CD1c-positive myeloid dendritic cell (primary cell): Measurements from ENCODE around the gene OSCP1.

Experiments used
- DNase-seq: peaks from one replicate; pipeline ENCODE4 v3.0.0-alpha.2; 2016; ENCODE audit errors: extremely low spot score

Gene OSCP1

GRCh38 chr1:36446746-36447145 lies 3.5 kb downstream of the OSCP1 start:
- DNase-seq, result peak; percentile 37

GRCh38 chr1:36446271-36446670 lies 4.0 kb downstream of the OSCP1 start:
- peak; percentile 38 for DNase-seq

- DNase-seq, result no peak
Measured at GRCh38 chr1:36443297-36443696, 7.0 kb downstream of the OSCP1 start.

- no peak for DNase-seq
Measured at GRCh38 chr1:36442337-36442736, 7.9 kb downstream of the OSCP1 start.

GRCh38 chr1:36440646-36441045 lies 9.6 kb downstream of the OSCP1 start:
- no peak for DNase-seq

GRCh38 chr1:36440044-36440443 lies 10.2 kb downstream of the OSCP1 start:
- DNase-seq, result no peak

GRCh38 chr1:36438715-36439114 lies 11.5 kb downstream of the OSCP1 start:
- no peak for DNase-seq

GRCh38 chr1:36436821-36437220 lies 13.4 kb downstream of the OSCP1 start:
- DNase-seq, result no peak

- no peak for DNase-seq
Measured at GRCh38 chr1:36433102-36433501, 17.1 kb downstream of the OSCP1 start.

- DNase-seq, result no peak
Measured at GRCh38 chr1:36432616-36433015, 17.6 kb downstream of the OSCP1 start.

- no peak for DNase-seq
Measured at GRCh38 chr1:36425791-36426190, 24.5 kb downstream of the OSCP1 start.

- no peak for DNase-seq
Measured at GRCh38 chr1:36421649-36422048, 28.6 kb downstream of the OSCP1 start.

- DNase-seq, result peak; percentile 88
Measured at GRCh38 chr1:36420836-36421317, 29.4 kb downstream of the OSCP1 start.

- no peak for DNase-seq
Measured at GRCh38 chr1:36420409-36420808, 29.8 kb downstream of the OSCP1 start.

GRCh38 chr1:36419569-36419968 lies 30.7 kb downstream of the OSCP1 start:
- DNase-seq, result no peak

GRCh38 chr1:36419140-36419539 lies 31.1 kb downstream of the OSCP1 start:
- DNase-seq, result no peak

- no peak for DNase-seq
Measured at GRCh38 chr1:36417931-36418330, 32.3 kb downstream of the OSCP1 start.

- no peak for DNase-seq
Measured at GRCh38 chr1:36415661-36416326, 34.5 kb downstream of the OSCP1 start.

- no peak for DNase-seq
Measured at GRCh38 chr1:36414384-36414783, 35.9 kb downstream of the OSCP1 start.

GRCh38 chr1:36411674-36412648 lies 38.3 kb downstream of the OSCP1 start:
- peak; percentile 31 for DNase-seq

- DNase-seq, result no peak
Measured at GRCh38 chr1:36408479-36408878, 41.8 kb downstream of the OSCP1 start.

- no peak for DNase-seq
Measured at GRCh38 chr1:36406440-36406839, 43.8 kb downstream of the OSCP1 start.

GRCh38 chr1:36402504-36402890 lies 47.8 kb downstream of the OSCP1 start:
- DNase-seq, result no peak
